GM19238 (cell line): ENCODE measurements around the gene ACP7.
A peak's percentile ranks its signal among the peaks of the same experiment; 100 is the strongest.
"Not testable (repeated sequence)": the region's sequence is repeated elsewhere in the genome, so short reads cannot be mapped to it uniquely, and the experiment has no call there.

Source experiments
- DNase-seq: peaks from one replicate; pipeline ENCODE4 v3.0.0; 2011; ENCODE audit warnings: low spot score; ENCODE audit not compliant: insufficient read length

Gene ACP7

GRCh38 chr19:39083983-39084731, at the start of gene ACP7:
Gene ACP7 (plus strand): TSS chr19:39084368. CDS start chr19:39085270, 902 bp downstream.
- no peak for DNase-seq

- DNase-seq, result no peak
These were observed 47.6 kb upstream of the ACP7 start for GRCh38 chr19:39036581-39036980.

GRCh38 chr19:39037194-39037593, 47.0 kb upstream of the ACP7 start:
- no peak for DNase-seq

GRCh38 chr19:39038098-39038497, 46.1 kb upstream of the ACP7 start:
- DNase-seq, result no peak

- no peak for DNase-seq
These were observed 38.7 kb upstream of the ACP7 start for GRCh38 chr19:39045506-39045905.

GRCh38 chr19:39046037-39046821, 37.9 kb upstream of the ACP7 start:
- no peak for DNase-seq

GRCh38 chr19:39047073-39047472, 37.1 kb upstream of the ACP7 start:
- no peak for DNase-seq

- DNase-seq, result peak; percentile 27
These were observed 31.9 kb upstream of the ACP7 start for GRCh38 chr19:39052243-39052746.

GRCh38 chr19:39052846-39053245, 31.3 kb upstream of the ACP7 start:
- DNase-seq, result no peak

- no peak for DNase-seq
These were observed 30.7 kb upstream of the ACP7 start for GRCh38 chr19:39053276-39054090.

- DNase-seq, result no peak
These were observed 30.1 kb upstream of the ACP7 start for GRCh38 chr19:39054091-39054470.

- DNase-seq, result no peak
These were observed 26.6 kb upstream of the ACP7 start for GRCh38 chr19:39057615-39058014.

- no peak for DNase-seq
These were observed 24.9 kb upstream of the ACP7 start for GRCh38 chr19:39059302-39059701.

GRCh38 chr19:39060171-39060570, 24.0 kb upstream of the ACP7 start:
- no peak for DNase-seq

GRCh38 chr19:39064405-39064804, 19.8 kb upstream of the ACP7 start:
- no peak for DNase-seq

GRCh38 chr19:39065928-39066327, 18.2 kb upstream of the ACP7 start:
- no peak for DNase-seq

GRCh38 chr19:39067104-39067503, 17.1 kb upstream of the ACP7 start:
- DNase-seq, result no peak

- DNase-seq, result not testable (repeated sequence)
These were observed 15.9 kb upstream of the ACP7 start for GRCh38 chr19:39068259-39068658.

- DNase-seq, result no peak
These were observed 13.3 kb upstream of the ACP7 start for GRCh38 chr19:39070888-39071287.

GRCh38 chr19:39074205-39074692, 9.9 kb upstream of the ACP7 start:
- DNase-seq, result no peak

- no peak for DNase-seq
These were observed 9.2 kb upstream of the ACP7 start for GRCh38 chr19:39074942-39075341.

GRCh38 chr19:39077323-39077722, 6.8 kb upstream of the ACP7 start:
- DNase-seq, result no peak
